ENCODE data around the gene AGPAT2.
A peak's percentile ranks its signal among the peaks of the same experiment; 100 is the strongest.

Gene AGPAT2

GRCh38 chr9:136672431-136673087 is 14.7 kb downstream of the AGPAT2 start:
- Histone ChIP-seq H3K9ac (ENCODE audit: low read depth, low read length) (no peak overlapping the region), H3K4me1 (ENCODE audit: insufficient read depth, low read length) (no peaks in the 10 kb centered on the region; the same call in 1 of the 2 replicates), H3K9me3 (ENCODE audit: control insufficient read depth, insufficient read depth, low read length) (no peaks in the 10 kb centered on the region), H3K36me3 (ENCODE audit: insufficient read depth, low read length) (no peaks in the 10 kb centered on the region)

- Histone ChIP-seq H3K36me3 (ENCODE audit: insufficient read depth, low read length) (no peaks in the 10 kb centered on the region), H3K4me1 (ENCODE audit: insufficient read depth, low read length) (no peaks in the 10 kb centered on the region; the same call in 1 of the 2 replicates), H3K9me3 (ENCODE audit: control insufficient read depth, insufficient read depth, low read length) (no peaks in the 10 kb centered on the region), H3K9ac (ENCODE audit: low read depth, low read length) (no peak overlapping the region)
These were observed 15.4 kb downstream of the AGPAT2 start for GRCh38 chr9:136671646-136672430.

GRCh38 chr9:136671254-136671614 is 16.0 kb downstream of the AGPAT2 start:
- Histone ChIP-seq H3K36me3 (ENCODE audit: insufficient read depth, low read length) (no peaks in the 10 kb centered on the region), H3K9ac (ENCODE audit: low read depth, low read length) (no peak overlapping the region), H3K4me1 (ENCODE audit: insufficient read depth, low read length) (no peaks in the 10 kb centered on the region; the same call in 1 of the 2 replicates), H3K9me3 (ENCODE audit: control insufficient read depth, insufficient read depth, low read length) (no peaks in the 10 kb centered on the region)

GRCh38 chr9:136670576-136671253 is 16.5 kb downstream of the AGPAT2 start:
- Histone ChIP-seq H3K36me3 (ENCODE audit: insufficient read depth, low read length) (no peaks in the 10 kb centered on the region), H3K9ac (ENCODE audit: low read depth, low read length) (no peak overlapping the region), H3K4me1 (ENCODE audit: insufficient read depth, low read length) (no peaks in the 10 kb centered on the region; the same call in 1 of the 2 replicates), H3K9me3 (ENCODE audit: control insufficient read depth, insufficient read depth, low read length) (no peaks in the 10 kb centered on the region)

GRCh38 chr9:136669791-136670464 is 17.3 kb downstream of the AGPAT2 start:
- Histone ChIP-seq H3K36me3 (ENCODE audit: insufficient read depth, low read length) (no peaks in the 10 kb centered on the region), H3K9me3 (ENCODE audit: control insufficient read depth, insufficient read depth, low read length) (no peaks in the 10 kb centered on the region), H3K9ac (ENCODE audit: low read depth, low read length) (no peak overlapping the region), H3K4me1 (ENCODE audit: insufficient read depth, low read length) (no peaks in the 10 kb centered on the region; the same call in 1 of the 2 replicates)

- H3K9ac ChIP-seq (ENCODE audit: low read depth, low read length), result no peak overlapping the region
These were observed 18.1 kb downstream of the AGPAT2 start for GRCh38 chr9:136668983-136669790.

GRCh38 chr9:136667940-136668760 is 19.1 kb downstream of the AGPAT2 start:
- H3K9me3 ChIP-seq (ENCODE audit: control insufficient read depth, insufficient read depth, low read length), result no peaks in the 10 kb centered on the region
- no peak overlapping the region for H3K9ac ChIP-seq (ENCODE audit: low read depth, low read length)
- no peaks in the 10 kb centered on the region for H3K36me3 ChIP-seq (ENCODE audit: insufficient read depth, low read length)
- H3K4me1 ChIP-seq (ENCODE audit: insufficient read depth, low read length), result no peaks in the 10 kb centered on the region; the same call in 1 of the 2 replicates

More at GRCh38 chr9:136668983-136669790, 18.1 kb downstream of the AGPAT2 start:
- Histone ChIP-seq H3K36me3 (ENCODE audit: insufficient read depth, low read length) (no peaks in the 10 kb centered on the region), H3K4me1 (ENCODE audit: insufficient read depth, low read length) (no peaks in the 10 kb centered on the region; the same call in 1 of the 2 replicates), H3K9me3 (ENCODE audit: control insufficient read depth, insufficient read depth, low read length) (no peaks in the 10 kb centered on the region)

- Histone ChIP-seq H3K9me3 (ENCODE audit: control insufficient read depth, insufficient read depth, low read length) (no peaks in the 10 kb centered on the region), H3K36me3 (ENCODE audit: insufficient read depth, low read length) (no peaks in the 10 kb centered on the region), H3K4me1 (ENCODE audit: insufficient read depth, low read length) (no peaks in the 10 kb centered on the region; the same call in 1 of the 2 replicates), H3K9ac (ENCODE audit: low read depth, low read length) (no peak overlapping the region)
These were observed 19.9 kb downstream of the AGPAT2 start for GRCh38 chr9:136667214-136667939.

- Histone ChIP-seq H3K36me3 (ENCODE audit: insufficient read depth, low read length) (no peaks in the 10 kb centered on the region), H3K9me3 (ENCODE audit: control insufficient read depth, insufficient read depth, low read length) (no peaks in the 10 kb centered on the region), H3K9ac (ENCODE audit: low read depth, low read length) (peak overlapping the region; percentile 42; the same call in 1 of the 2 replicates), H3K4me1 (ENCODE audit: insufficient read depth, low read length) (no peaks in the 10 kb centered on the region; the same call in 1 of the 2 replicates)
These were observed 20.7 kb downstream of the AGPAT2 start for GRCh38 chr9:136666372-136667213.

- no peaks in the 10 kb centered on the region for H3K4me1 ChIP-seq (ENCODE audit: insufficient read depth, low read length)
- H3K9me3 ChIP-seq (ENCODE audit: control insufficient read depth, insufficient read depth, low read length), result no peaks in the 10 kb centered on the region
- no peaks in the 10 kb centered on the region for H3K36me3 ChIP-seq (ENCODE audit: insufficient read depth, low read length)
- peak overlapping the region; percentile 42; the same call in 1 of the 2 replicates for H3K9ac ChIP-seq (ENCODE audit: low read depth, low read length)
These were observed 21.4 kb downstream of the AGPAT2 start for GRCh38 chr9:136665704-136666371.

GRCh38 chr9:136665111-136665703 is 22.1 kb downstream of the AGPAT2 start:
- Histone ChIP-seq H3K4me1 (ENCODE audit: insufficient read depth, low read length) (no peaks in the 10 kb centered on the region), H3K9ac (ENCODE audit: low read depth, low read length) (peak overlapping the region; percentile 50), H3K36me3 (ENCODE audit: insufficient read depth, low read length) (no peaks in the 10 kb centered on the region), H3K9me3 (ENCODE audit: control insufficient read depth, insufficient read depth, low read length) (no peaks in the 10 kb centered on the region)

All from ES-I3 (cell line).